Embryonic facial prominence (tissue), 1 donor: ENCODE results near the gene ANGPT4.
"Not testable (repeated sequence)": the region's sequence is repeated elsewhere in the genome, so short reads cannot be mapped to it uniquely, and the experiment has no call there.

Source experiments
- DNase-seq: peaks from one replicate; pipeline ENCODE4 v3.0.0-alpha.2; 2016; ENCODE audit errors: extremely low spot score

Gene ANGPT4

DNA sequence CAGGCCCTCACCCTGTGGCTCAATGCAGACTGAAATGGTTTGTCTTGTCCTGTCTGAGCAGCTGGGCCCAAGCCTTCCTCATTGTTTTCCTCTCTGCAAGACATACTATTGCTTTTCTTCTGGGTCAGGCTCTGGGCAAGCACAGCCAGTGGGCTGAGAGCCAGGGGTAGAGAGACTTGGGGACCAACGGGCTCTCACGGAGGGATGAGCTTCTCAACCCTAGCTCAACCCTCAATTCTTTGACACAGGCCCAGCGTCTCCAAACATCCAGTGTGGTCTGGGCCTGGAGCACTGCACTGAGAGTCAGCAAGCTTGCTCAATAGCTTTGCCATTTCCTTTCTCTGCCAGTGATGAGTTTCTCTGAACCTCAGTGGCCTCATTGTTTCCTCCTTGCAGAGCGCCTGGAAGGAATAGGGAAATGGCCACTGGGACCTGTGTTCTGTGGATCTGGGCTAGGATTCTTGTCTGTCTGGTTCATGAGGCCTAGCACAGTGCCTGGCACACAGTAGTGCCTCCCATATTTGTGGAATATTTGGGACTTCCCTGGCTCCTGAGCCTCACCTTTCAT, 9.3 kb downstream of the ANGPT4 start:
- no peak for DNase-seq

DNA sequence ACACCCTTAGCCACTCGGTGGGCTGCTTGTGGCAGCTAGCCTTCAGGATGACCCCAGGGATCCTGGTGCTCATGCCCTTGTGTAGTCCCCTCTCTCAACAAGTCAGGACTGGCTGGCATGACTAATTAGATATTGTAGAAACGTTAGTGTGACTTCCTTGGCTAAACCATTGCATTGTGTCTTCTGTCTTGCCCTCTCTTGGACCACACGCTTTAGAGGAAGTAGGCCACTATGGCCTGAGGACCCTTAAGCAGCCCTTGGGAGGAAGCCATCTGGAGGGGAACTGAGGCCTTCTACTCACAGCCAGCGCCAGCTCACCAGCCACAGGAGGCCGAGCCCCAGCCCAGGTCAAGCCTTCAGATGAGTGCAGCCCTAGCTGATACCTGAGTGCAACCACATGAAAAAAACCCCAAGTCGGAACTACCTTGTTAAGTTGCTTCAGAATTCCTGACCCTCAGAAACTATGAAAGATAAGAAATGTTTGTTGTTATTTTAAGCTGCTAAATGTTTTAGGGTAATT, 10.1 kb downstream of the ANGPT4 start:
- no peak for DNase-seq

GRCh38 chr20:905396-905961, 10.7 kb downstream of the ANGPT4 start:
- DNase-seq, result no peak

GRCh38 chr20:904039-904545, 12.0 kb downstream of the ANGPT4 start:
- DNase-seq, result no peak

DNA sequence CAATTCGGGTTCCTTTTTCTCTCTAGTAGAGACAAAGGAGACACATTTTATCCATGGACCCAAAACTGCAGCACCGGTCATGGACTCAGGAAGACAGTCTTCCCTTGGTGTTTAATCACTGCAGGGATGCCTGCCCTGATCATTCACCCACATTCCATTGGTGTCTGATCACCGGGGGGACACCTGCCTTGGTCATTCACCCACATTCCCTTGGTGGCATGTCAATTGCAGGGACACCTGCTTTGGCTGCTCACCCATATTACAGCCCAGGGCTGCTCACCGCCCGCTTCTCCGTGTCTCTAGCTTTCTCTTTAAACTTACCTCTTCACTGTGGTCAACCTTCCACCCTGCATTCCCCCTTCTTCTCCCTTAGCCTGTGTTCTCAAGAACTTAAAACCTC, 18.7 kb downstream of the ANGPT4 start:
- not testable (repeated sequence) for DNase-seq

- DNase-seq, result no peak
Observed at GRCh38 chr20:896501-897025, 19.6 kb downstream of the ANGPT4 start.

GRCh38 chr20:892371-892770, 23.8 kb downstream of the ANGPT4 start:
- not testable (repeated sequence) for DNase-seq

- DNase-seq, result no peak
Observed at GRCh38 chr20:891706-892080, 24.4 kb downstream of the ANGPT4 start.

- DNase-seq, result no peak
Observed at GRCh38 chr20:891058-891705, 25.0 kb downstream of the ANGPT4 start.

- no peak for DNase-seq
Observed at GRCh38 chr20:890666-891057, 25.5 kb downstream of the ANGPT4 start.

- DNase-seq, result no peak
Observed at GRCh38 chr20:889932-890463, 26.1 kb downstream of the ANGPT4 start.

DNA sequence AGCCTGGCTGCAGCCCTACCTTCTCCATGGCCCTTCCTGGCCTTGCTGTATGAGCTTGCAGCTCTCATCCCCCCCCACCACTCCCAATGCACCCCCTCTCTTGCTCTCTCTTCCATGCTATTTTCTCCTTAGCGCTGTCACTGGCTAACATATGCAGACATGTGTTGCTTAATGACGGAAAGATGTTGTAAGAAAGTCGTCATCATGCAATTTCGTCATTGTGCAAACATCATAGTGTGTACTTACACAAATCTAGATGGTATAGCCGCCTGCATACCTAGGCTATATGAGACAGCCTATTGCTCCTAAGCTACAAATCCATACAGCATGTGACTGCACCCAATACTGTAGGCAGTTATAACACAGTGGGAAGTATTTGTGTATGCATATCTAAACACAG, 27.0 kb downstream of the ANGPT4 start:
- DNase-seq, result no peak

DNA sequence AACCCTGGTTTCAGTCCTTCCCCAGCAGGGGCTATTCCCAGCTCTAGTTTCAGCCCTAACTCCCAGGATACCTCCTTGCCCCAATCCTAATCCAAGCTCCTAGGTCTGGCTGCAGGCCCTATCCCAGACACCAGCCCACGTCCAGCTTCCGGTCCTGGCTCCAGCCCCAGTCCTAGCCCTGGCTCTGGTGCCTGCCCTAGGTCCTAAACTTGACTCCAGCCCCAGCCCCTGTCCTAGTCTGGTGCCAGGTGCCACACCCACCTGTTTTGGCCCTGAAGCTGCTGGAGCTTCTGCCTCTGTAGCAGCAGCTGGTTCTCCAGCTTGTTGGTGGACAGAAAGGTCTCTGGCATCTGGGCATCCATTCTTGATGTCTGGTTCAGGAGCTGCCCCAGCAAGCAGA, 28.1 kb downstream of the ANGPT4 start:
- DNase-seq, result no peak

- no peak for DNase-seq
Observed at GRCh38 chr20:887137-887536, 29.0 kb downstream of the ANGPT4 start.

DNA sequence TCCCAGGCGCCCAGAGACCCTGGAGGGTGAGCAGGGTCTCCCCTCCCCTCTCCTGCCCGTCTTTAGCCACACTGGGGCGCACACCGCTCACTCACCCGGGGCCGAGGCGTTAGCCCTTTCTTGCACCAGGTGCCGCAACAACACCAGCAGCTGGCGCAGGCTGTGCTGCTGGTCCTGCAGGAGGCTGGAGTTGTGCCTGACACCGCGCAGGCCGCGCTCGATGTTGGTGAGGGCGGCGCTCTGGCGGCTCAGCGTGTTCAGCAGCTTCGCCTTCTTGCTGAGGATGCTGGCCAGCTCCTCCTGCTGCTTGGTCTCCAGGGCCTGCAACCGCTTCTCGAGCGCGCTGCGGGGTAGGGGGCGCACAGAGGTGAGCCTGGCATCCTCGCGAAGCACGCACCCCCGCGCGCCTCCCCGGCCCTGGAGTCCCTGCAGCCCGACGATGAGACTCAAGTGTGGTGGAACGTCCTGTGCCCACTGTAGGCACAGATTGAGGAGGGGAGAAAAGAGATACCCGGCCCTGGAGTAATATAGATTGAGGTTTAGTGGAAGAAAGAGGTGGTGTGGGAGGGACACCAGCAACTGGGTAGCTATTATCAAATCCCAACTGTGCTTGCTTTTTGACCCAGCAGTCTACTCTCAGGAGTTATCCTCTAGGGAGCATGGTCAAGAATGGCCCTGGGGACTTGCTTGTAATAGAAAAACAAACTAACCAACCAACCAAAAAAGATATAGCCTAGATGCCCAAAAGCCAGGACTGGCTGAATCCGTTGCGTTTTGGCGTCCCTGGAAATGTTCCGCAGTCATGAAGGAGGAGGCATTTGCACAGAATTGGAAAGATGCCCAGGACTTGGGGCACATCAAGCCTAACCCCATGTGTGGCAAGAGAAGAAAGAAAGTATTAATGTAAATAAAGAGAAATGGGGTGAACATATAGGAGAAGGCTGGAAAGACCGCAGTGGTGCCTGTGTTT, 30.9 kb downstream of the ANGPT4 start:
- no peak for DNase-seq

GRCh38 chr20:881783-882144, 34.4 kb downstream of the ANGPT4 start:
- no peak for DNase-seq

DNA sequence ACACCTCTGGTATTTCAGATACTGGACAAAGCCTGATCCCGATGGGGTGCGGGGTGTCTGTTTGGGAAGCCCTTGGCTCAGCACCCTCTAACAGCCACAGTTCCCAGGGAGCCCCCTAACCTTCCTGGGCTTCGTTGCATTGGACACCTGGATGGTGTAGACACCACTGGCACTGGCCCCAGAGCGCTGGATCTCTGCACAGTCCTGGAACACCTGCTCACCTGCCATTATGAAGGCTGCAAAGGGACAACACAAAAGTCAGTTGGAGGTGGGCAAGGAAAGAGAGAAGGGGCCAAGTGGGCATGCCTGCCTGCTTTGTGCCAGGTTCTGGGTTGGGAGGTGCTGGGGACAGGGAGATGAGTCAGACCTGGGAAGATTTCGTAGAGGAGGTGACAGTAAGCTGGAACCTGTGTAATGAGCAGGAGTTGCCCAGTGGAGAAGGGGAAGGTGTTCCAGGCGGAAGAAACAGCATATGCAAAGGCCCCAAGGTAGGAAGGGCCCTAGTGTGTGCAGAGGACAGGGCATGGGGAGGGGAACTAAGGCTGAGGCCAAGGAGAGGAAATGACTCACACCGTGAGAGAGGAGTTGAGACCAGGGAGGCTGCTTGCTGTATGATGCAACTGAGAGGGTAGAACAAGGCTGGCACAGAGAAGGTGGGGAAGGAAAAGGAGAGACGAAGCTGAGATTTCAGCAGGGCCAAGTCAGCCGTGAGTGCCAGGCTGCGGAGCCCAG, 34.9 kb downstream of the ANGPT4 start:
- DNase-seq, result no peak

- DNase-seq, result no peak
Observed at GRCh38 chr20:879626-880025, 36.5 kb downstream of the ANGPT4 start.

DNA sequence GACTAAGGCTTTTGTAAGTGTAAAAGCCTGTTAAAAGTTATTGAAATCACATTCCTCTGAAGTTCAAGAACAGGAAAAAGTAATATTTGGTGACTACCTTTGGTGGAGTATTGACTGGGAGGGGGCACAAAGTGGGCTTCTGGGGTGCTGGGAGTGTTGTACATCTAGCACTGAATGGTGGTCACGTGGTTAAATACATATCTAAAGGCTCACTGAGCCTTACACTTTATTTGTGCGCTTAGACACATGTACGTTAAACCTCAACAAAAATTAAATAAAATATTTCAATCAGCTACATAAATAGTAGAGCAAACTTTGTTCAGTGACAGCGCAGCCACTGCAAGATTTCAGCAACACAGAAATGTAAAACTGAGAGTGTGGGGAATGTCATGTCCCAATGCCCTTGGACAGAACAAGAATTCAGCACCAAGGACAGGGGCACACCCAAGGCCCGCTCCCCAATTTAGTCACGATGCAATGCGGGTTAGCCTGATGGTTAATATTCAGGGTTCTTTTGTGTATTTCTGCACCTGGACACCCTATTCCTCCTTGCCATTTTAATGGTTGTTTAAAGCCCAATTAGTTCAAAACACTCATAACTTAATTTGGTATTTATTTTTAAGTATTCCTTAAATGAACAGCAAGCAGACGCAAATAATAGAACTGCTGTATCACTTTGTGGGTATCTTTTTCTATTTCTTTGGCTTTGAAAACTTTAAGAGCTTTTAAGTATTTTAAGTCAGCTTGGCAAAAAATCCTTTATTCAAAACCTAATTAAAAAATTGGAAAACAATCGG, 37.4 kb downstream of the ANGPT4 start:
- peak; percentile 16 for DNase-seq

DNA sequence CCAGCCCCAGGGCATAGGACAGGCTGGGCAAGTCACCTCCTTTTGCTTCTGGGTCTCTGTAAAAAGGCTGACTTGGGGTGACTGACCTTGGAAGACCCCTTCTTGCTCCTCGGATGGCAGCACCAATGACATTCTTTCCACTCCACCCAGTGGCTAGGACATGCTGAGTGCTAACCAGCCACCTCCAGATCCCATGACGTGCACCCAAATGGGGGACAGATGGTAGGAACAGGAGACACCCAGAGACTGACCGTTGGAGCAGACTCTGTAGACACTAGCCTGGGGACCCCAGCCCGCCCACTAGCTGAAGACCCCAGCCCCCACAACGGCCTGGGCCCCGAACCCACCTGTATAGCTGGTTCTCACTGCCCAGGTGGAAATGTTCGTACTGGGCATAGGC, 38.3 kb downstream of the ANGPT4 start:
- DNase-seq, result no peak
